ENCODE results near the gene FOXP1. TPM values are rescaled to one million over a fixed set of nuclear protein-coding genes. Genes with fewer than 3 reads are reported as not detected.

FOXP1 gene
- total RNA-seq, 1 donor: 55.7 TPM

DNA sequence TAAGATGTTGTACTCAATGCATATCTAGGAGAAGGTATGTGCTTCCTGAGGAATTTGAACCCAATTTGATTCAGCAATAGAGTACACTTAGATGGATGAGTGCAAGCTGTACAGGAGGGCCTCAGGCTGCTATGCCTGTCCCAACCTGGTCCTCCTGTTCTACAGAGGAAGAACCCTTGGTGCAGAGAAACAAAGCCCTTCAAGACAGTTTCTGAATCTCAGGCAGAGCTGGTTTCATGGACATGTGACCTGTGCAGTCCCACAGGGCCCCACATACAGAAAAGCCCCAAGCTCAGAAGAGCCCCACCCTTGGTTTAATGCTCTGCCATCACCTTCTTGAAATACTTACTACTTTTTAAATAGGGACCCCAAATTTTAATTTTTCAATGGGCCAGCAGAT, 15.3 kb downstream of the FOXP1 start:
- TF ChIP-seq, protein P1, sequence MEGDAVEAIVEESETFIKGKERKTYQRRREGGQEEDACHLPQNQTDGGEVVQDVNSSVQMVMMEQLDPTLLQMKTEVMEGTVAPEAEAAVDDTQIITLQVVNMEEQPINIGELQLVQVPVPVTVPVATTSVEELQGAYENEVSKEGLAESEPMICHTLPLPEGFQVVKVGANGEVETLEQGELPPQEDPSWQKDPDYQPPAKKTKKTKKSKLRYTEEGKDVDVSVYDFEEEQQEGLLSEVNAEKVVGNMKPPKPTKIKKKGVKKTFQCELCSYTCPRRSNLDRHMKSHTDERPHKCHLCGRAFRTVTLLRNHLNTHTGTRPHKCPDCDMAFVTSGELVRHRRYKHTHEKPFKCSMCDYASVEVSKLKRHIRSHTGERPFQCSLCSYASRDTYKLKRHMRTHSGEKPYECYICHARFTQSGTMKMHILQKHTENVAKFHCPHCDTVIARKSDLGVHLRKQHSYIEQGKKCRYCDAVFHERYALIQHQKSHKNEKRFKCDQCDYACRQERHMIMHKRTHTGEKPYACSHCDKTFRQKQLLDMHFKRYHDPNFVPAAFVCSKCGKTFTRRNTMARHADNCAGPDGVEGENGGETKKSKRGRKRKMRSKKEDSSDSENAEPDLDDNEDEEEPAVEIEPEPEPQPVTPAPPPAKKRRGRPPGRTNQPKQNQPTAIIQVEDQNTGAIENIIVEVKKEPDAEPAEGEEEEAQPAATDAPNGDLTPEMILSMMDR (IDR thresholded peaks at IDR 0.05; ENCODE audit: insufficient read depth, low read depth, low read length): no peak
- no peak overlapping the region for H3K4me3 ChIP-seq (ENCODE audit: low read depth, low read length)
- no peak for DNase-seq (ENCODE audit: low read depth)

DNA sequence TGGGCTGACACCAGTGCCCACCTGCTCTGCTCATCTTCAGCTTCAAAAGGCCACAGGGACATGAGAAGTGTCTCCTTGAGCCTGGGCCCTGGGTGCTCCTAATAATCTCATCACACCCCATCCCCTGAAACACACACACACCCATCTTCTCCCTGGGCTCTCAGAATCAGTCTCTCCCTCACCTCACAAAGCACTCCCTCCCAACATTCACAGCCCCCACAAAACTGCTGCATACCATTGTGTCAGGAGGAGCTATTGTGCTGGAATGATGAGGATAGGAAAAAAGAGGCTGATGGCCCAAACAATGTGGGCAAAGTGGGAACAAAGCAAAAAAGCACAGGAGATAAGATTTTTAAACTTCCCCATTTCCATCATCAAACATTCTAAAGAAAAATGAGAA, 16.8 kb downstream of the FOXP1 start:
- no peak for DNase-seq (ENCODE audit: low read depth)
- H3K4me3 ChIP-seq (ENCODE audit: low read depth, low read length): no peak overlapping the region
- TF ChIP-seq, protein P1 (IDR thresholded peaks at IDR 0.05; ENCODE audit: insufficient read depth, low read depth, low read length): no peak

DNA sequence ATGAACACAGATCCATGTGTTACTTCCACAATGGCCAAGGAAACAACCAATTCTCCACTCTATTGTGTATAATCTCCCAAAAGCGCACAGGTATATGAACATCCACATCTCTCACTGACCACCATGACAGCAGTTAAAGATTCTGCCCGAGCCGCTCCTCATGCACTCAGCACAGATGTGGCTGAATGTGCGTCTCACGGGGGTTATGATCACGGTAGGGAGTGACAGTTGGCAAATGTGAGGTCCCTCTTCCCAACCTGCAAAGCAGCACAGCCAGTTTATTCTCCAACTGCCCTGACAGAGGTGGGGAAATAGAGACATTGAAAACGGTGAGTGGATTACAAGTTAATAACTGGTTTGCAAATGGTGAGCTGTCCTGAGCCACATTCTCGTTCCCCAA, 17.6 kb downstream of the FOXP1 start:
- DNase-seq (ENCODE audit: low read depth): no peak
- no peak overlapping the region for H3K4me3 ChIP-seq (ENCODE audit: low read depth, low read length)
- TF ChIP-seq, protein P1 (IDR thresholded peaks at IDR 0.05; ENCODE audit: insufficient read depth, low read depth, low read length): no peak

DNA sequence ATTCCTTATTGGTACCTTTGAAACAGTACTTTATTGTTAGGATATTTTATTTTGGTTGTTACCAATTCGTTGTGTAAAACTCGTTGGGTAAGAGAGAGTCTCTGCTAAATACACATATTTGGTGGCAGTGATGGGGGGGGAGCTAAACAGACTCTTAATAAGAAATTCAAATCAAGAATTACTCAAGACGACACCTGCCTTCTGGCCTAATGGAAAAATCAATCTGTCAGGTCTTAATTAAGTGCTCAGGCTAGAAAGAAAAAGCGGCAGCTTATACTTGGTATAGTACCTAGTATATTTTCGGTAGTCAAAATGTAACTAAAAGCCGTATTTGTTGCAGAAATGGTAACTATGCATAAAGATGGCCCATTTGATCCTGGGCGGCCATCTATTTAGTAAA, 18.2 kb downstream of the FOXP1 start:
- TF ChIP-seq, protein P1 (IDR thresholded peaks at IDR 0.05; ENCODE audit: insufficient read depth, low read depth, low read length): no peak
- no peak for DNase-seq (ENCODE audit: low read depth)

DNA sequence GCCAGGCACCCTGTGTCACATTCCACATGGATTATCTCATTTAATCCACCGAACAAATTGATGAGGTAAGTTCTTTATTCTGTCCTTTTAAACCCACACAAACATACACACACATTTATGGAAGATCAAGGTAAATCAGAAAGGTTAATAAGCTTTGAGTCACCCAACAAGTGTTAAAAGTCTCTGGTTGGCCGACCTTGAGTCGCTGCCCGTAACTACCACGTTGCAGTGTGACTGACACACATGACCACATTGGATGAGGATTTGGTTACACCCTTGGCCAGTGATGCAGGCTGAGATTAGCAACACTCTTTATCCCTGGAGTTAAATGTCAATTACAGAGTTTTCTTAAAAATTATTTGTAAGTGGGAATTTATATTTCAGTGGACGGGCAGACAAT, 19.2 kb downstream of the FOXP1 start:
- no peak overlapping the region for H3K4me3 ChIP-seq (ENCODE audit: low read depth, low read length)
- TF ChIP-seq, protein P1 (IDR thresholded peaks at IDR 0.05; ENCODE audit: insufficient read depth, low read depth, low read length): no peak
- no peak for DNase-seq (ENCODE audit: low read depth)

More for the DNA sequence above, 18.2 kb downstream of the FOXP1 start:
- no peak overlapping the region for H3K4me3 ChIP-seq (ENCODE audit: low read depth, low read length)

DNA sequence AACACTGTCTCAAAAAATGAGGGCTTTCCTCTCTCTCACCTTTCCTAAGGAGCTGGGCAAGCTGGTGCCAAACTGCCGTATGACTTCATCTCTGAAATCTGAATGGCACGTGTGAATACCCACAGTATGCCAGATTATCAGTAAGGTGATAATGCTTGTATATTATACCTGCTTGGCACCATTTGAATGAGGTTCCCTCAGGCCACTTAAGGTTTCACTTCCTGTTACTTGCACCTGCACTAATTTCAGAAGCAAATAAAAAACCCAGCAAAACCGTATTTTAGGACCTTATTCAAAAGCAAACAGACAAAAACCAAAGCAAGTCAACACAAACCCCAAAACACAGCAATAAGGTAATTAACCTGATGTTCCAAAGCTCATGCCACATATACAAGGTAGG, 19.7 kb downstream of the FOXP1 start:
- DNase-seq (ENCODE audit: low read depth): no peak
- no peak overlapping the region for H3K4me3 ChIP-seq (ENCODE audit: low read depth, low read length)
- TF ChIP-seq, protein P1 (IDR thresholded peaks at IDR 0.05; ENCODE audit: insufficient read depth, low read depth, low read length): no peak

DNA sequence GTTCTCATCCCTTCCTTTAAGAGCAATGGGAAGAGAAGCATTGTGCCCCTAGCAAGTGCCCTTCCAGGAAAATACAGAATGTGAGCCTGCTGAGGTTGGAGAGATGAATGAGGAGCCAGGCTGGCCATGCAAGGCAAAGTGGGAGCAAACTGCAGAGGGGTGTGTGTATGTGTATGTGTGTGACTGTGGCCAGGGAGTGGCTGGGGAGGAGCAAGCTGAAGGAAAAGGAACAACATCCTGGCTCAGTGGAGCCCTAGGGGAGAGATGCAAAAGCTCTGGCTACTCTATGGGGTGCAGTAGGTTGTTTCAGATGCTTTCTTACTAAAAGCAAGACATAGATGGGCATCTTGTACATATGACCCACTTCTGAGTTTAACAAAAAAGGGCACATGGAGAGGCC, 20.6 kb downstream of the FOXP1 start:
- no peak overlapping the region for H3K4me3 ChIP-seq (ENCODE audit: low read depth, low read length)
- DNase-seq (ENCODE audit: low read depth): no peak
- TF ChIP-seq, protein P1 (IDR thresholded peaks at IDR 0.05; ENCODE audit: insufficient read depth, low read depth, low read length): no peak
